ENCODE data around the gene RABEP1. TPM values are rescaled to one million over a fixed set of nuclear protein-coding genes. Genes with fewer than 3 reads are reported as not detected.

RABEP1 gene
- total and polyA plus RNA-seq, 9 of the 15 experiments (the other 6 are each of a cell fraction or from before 2014, with no cell fraction given) = 8.2 to 38.9 (median 30.3) TPM

DNA sequence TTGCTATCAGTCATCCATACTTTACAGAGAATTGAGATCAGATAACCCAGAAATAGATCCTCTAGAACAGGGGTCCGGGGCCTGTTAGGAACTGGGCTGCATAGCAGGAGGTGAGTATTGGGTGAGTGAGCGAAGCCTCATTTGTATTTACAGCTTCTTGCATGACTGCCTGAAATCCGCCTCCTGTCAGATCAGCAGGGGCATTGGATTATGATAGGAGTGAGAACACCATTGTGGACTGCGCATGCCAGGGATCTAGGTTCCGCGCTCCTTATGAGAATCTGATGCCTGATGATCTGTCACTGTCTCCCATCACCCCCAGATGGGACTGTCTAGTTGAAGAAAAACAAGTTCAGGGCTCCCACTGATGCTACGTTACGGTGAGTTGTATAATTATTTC is 34.5 kb upstream of the RABEP1 start:
- intact Hi-C loops (cut with micrococcal nuclease) (loop anchor here (2.0 to 5.0 kb wide), 2 partner anchors 59 to 1175 kb away; no protein-coding TSS in a partner anchor), in situ Hi-C loops (cut with MboI) (loop anchor here (25.0 kb wide), 1 partner anchor 1190 kb away; the partner anchor contains the start of genes AIPL1 and PIMREG)
- FAIRE-seq = no peak
- H3K4me3 ChIP-seq = no peak overlapping the region
- no peaks in the 10 kb centered on the region; a peak in 1 of 5 replicates for H3K4me1 ChIP-seq (replicated peaks in 1 of 2; ENCODE audit: control insufficient read depth in 2 of 2, insufficient read depth in 2 of 2, low read length in 2 of 2)
- DNase-seq (ENCODE audit: extremely low read depth in 1 of 4, low spot score in 3 of 4) = no peak
- no peaks in the 10 kb centered on the region for H4K20me1 ChIP-seq (replicated peaks; ENCODE audit: control insufficient read depth, insufficient read depth, low read length)
- H3K4me2 ChIP-seq (ENCODE audit: insufficient read depth, low read length) = no peak overlapping the region
- ChIA-PET CTCF (ENCODE audit: low intra/inter-chr PET ratio) (interaction anchor here (0.6 kb wide), 1 partner anchor 214 kb away, joined by 6 read pairs; no protein-coding TSS in a partner anchor), POLR2A (no interaction called here)
- no peaks in the 10 kb centered on the region; a peak in 1 of 5 replicates for H3K27me3 ChIP-seq (ENCODE audit: control insufficient read depth in 2 of 2, insufficient read depth in 2 of 2, low read length in 2 of 2)
- no peaks in the 10 kb centered on the region for H3K9me3 ChIP-seq (replicated peaks; ENCODE audit: control insufficient read depth, insufficient read depth, low read depth, low read length)
- no peaks in the 10 kb centered on the region for H3K9me1 ChIP-seq (ENCODE audit: control insufficient read depth, insufficient read depth, low read length)
- no TSS peak for BruUV-seq (replicated peaks)
- 34% methylated on average over 7 of the region's 8 CpGs for WGBS (ENCODE audit: insufficient coverage, low coverage, missing lambda C conversion rate)
- no peaks in the 10 kb centered on the region for H3K79me2 ChIP-seq (ENCODE audit: control insufficient read depth, insufficient read depth, low read length)
- no peak for ATAC-seq
- TF ChIP-seq KLF13 (tag; IDR thresholded peaks at IDR 0.05; ENCODE audit: borderline replicate concordance, low read depth) = no peak
- TF ChIP-seq FOXJ2 (tag; IDR thresholded peaks at IDR 0.05) = no peak
- TF ChIP-seq ZNF134 (CRISPR knock-in tag; conservative IDR thresholded peaks at IDR 0.05) = no peak
- TF ChIP-seq, protein P1, sequence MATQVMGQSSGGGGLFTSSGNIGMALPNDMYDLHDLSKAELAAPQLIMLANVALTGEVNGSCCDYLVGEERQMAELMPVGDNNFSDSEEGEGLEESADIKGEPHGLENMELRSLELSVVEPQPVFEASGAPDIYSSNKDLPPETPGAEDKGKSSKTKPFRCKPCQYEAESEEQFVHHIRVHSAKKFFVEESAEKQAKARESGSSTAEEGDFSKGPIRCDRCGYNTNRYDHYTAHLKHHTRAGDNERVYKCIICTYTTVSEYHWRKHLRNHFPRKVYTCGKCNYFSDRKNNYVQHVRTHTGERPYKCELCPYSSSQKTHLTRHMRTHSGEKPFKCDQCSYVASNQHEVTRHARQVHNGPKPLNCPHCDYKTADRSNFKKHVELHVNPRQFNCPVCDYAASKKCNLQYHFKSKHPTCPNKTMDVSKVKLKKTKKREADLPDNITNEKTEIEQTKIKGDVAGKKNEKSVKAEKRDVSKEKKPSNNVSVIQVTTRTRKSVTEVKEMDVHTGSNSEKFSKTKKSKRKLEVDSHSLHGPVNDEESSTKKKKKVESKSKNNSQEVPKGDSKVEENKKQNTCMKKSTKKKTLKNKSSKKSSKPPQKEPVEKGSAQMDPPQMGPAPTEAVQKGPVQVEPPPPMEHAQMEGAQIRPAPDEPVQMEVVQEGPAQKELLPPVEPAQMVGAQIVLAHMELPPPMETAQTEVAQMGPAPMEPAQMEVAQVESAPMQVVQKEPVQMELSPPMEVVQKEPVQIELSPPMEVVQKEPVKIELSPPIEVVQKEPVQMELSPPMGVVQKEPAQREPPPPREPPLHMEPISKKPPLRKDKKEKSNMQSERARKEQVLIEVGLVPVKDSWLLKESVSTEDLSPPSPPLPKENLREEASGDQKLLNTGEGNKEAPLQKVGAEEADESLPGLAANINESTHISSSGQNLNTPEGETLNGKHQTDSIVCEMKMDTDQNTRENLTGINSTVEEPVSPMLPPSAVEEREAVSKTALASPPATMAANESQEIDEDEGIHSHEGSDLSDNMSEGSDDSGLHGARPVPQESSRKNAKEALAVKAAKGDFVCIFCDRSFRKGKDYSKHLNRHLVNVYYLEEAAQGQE (IDR thresholded peaks at IDR 0.05; ENCODE audit: borderline replicate concordance) = no peak
- TF ChIP-seq, protein P1 (CRISPR knock-in tag; IDR thresholded peaks at IDR 0.05; ENCODE audit: low read depth) = no peak
- TF ChIP-seq CREBBP (IDR thresholded peaks at IDR 0.05; ENCODE audit: low read depth, low read length) = no peak
- TF ChIP-seq ZNF589 (CRISPR knock-in tag; IDR thresholded peaks at IDR 0.05; ENCODE audit: low read depth) = no peak
- TF ChIP-seq ZNF551 (CRISPR knock-in tag; IDR thresholded peaks at IDR 0.05) = no peak
- no peak for TF ChIP-seq CREB1 (IDR thresholded peaks at IDR 0.05)
- TF ChIP-seq CREB1 (CRISPR knock-in tag; IDR thresholded peaks at IDR 0.05) = no peak
- no peak for TF ChIP-seq ZNF584 (CRISPR knock-in tag; IDR thresholded peaks at IDR 0.05; ENCODE audit: low read depth)
- TF ChIP-seq, protein P2, sequence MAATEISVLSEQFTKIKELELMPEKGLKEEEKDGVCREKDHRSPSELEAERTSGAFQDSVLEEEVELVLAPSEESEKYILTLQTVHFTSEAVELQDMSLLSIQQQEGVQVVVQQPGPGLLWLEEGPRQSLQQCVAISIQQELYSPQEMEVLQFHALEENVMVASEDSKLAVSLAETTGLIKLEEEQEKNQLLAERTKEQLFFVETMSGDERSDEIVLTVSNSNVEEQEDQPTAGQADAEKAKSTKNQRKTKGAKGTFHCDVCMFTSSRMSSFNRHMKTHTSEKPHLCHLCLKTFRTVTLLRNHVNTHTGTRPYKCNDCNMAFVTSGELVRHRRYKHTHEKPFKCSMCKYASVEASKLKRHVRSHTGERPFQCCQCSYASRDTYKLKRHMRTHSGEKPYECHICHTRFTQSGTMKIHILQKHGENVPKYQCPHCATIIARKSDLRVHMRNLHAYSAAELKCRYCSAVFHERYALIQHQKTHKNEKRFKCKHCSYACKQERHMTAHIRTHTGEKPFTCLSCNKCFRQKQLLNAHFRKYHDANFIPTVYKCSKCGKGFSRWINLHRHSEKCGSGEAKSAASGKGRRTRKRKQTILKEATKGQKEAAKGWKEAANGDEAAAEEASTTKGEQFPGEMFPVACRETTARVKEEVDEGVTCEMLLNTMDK (IDR thresholded peaks at IDR 0.05; ENCODE audit: borderline replicate concordance, insufficient read depth, low read depth, low read length, poor library complexity, severe bottlenecking) = no peak
- no peak overlapping the region for H2AFZ ChIP-seq (ENCODE audit: low read depth, low read length)
- H3K36me3 ChIP-seq (ENCODE audit: control insufficient read depth, insufficient read depth, low read length) = no peaks in the 10 kb centered on the region
- H3K9ac ChIP-seq (ENCODE audit: insufficient read depth in 1 of 2, low read depth in 2 of 2, low read length in 2 of 2) = no peak overlapping the region
- H3K27ac ChIP-seq (ENCODE audit: extremely low read depth, low read depth, low read length) = no peak overlapping the region

Measured in K562 (cell line).